Endothelial cell of hepatic sinusoid (primary cell): ENCODE data around the gene DBT.
"Not testable (repeated sequence)": the region's sequence is repeated elsewhere in the genome, so short reads cannot be mapped to it uniquely, and the experiment has no call there.

Source experiments
- in situ Hi-C: cut with HindIII; loops from 2 replicates; pipeline ENCODE4 v1.10.0; 2017; ENCODE audit warnings: low sequenced_read_pairs

The DBT gene

DNA sequence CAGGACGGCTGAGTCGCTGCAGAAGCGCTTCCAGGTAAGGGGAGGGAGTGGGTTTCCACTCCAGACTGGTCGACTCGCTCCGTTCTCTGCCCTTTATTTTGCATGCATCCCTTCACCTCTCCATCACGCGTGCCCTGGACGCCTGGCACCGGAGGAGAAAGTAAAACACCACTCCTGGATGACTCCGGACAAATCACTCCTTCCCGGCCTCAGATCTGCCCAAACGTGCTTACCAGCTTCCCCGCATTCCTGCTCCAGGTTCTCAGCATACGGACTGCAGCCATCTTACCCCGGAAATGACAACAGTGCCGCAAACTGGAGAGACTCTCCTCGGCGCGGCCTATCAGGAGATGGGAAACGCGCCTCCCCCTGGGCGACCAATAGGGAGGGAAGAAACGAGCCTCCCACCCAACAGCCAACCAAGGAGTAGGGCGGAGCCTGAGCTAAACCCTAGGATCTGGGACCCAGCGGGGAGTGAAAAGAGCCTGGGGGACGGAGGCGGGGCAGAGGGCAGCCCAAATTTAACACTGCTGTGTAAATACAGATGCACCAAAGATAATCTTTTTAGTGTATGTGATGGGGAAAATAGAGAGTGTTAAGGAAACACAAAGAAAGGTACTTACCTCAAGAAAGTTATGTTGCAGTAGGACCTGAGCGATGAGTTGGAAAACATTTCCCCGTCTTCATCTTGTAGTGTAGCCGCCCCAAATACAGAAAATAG is at the start of gene DBT:
Gene DBT, minus strand, starts transcription at position 298 of the 721 bp plus-strand sequence. Its CDS starts 14 bp downstream, at position 284.
- in situ Hi-C loops: no loop called here

DNA sequence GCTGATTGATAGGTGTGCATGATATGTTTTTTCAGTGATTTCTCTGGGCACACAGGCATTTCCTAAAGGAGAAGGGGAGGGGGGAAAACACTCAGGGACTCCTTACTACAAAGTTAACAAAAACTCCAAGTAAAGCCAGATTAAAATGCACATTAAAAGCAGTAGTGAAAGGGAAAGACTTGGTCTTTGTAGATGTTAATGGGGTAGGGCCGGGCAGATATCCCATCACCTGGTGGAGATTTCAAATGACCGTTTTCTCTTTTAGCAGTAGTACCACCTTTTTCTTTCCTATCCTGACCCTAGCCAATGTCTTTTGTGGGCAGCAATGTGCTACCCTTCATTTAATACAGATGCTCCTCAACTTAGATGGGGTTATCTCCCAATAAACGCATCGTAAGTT is 48.9 kb upstream of the DBT start:
- in situ Hi-C loops: no loop called here

DNA sequence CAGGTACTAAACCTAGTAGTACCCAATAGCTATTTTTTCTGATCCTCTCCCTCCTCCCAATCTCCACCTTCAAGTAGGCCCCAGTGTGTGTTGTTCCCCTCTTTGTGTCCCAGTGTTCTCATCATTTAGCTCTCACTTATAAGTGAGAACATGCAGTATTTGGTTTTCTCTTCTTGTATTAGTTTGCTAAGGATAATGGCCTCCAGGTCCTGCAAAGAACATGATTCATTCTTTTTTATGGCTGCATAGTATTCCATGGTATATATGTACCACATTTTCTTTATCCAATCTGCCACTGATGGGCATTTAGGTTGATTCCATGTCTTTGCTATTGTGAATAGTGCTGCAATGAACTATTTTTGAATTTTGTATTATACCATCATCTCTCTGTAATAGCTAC is 47.4 kb upstream of the DBT start:
- in situ Hi-C loops: not testable (repeated sequence)

DNA sequence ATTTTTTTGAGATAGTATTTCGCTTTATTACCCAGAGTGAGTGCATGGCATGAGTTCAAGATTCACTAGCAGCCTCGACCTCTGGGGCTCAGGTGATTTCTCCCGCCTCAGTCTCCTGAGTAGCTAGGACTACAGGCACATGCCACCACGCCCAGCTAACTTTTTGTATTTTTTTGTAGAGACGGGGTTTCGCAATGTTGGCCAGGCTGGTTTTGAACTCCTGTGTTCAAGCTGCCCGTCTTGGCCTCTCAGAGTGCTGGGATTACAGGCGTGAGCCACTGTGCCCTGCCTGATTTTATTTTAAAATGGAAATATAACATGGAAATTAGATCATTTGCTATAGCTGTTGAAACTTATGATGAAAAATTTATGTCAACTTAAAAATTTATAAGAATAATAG is 46.5 kb upstream of the DBT start:
- in situ Hi-C loops: no loop called here

DNA sequence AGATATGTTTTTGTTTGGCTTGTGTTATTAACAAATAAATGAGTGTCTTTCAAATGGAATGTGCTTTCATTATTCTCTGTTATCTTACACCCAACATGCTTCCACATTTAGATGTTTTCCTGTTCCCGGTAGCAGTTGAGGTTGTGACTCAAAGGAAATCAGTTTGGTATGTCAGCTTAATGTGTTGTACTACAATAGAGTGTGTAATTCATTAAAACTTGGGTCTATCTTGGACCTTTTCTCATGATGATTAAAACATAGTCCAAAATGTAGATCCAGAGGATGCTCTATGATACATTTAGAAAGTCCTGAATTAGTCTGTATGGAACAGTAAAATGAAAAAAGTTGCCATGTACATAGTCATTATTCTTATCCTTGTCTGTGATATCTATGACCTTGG is 43.1 kb upstream of the DBT start:
- in situ Hi-C loops: no loop called here

DNA sequence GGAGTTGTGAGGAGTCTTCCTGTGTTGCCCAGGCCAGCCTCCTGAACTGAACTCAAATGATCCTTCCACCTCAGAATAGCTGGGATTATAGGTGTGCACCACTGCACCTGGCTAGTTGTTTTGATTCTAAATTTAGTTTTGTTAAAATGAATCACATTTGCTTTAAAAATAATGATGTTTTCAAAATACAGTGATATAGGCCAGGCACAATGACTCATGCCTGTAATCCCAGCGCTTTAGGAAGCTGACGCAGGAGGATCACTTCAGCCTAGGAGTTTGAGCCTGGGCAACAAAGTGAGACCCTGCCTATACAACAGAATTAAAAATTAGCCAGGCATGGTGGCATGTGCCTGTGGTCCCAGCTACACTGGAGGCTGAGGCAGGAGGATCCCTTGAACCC is 40.7 kb upstream of the DBT start:
- in situ Hi-C loops: no loop called here

DNA sequence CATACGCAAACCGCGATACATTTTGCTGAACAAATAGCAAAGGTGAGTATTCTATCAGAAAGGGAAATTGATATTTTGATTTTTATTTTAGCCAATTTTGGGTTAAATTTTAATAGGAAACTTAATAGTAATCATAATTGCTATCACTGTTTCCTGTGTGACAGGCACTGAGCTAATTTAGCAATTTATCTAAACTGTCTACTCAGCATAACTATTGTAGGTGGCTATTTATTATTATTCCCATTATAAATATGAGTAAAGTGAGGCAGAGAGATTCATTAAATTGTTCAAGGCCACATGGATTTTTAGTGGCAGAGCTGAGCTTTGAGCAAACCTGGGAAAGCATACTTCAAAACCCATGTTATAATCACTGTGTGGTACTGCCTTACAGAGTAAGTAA is 37.5 kb upstream of the DBT start:
- in situ Hi-C loops: no loop called here

DNA sequence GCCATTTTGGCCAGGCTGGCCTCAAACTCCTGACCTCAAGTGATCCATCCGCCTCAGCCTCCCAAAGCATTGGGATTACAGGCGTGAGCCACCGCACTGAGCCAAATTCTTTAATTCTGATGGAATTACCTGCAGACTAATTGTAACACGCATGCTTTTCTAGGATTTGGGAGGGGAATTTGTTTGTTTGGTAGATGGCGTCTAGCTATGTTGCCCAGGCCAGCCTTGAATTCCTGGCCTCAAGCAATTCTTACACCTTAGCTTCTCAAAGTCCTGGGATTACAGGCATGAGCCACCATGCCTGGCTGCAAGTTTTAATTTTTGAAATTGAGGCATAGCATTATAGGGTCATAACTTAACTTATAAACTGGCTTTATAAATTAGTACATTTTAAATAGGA is 35.0 kb upstream of the DBT start:
- in situ Hi-C loops: no loop called here

DNA sequence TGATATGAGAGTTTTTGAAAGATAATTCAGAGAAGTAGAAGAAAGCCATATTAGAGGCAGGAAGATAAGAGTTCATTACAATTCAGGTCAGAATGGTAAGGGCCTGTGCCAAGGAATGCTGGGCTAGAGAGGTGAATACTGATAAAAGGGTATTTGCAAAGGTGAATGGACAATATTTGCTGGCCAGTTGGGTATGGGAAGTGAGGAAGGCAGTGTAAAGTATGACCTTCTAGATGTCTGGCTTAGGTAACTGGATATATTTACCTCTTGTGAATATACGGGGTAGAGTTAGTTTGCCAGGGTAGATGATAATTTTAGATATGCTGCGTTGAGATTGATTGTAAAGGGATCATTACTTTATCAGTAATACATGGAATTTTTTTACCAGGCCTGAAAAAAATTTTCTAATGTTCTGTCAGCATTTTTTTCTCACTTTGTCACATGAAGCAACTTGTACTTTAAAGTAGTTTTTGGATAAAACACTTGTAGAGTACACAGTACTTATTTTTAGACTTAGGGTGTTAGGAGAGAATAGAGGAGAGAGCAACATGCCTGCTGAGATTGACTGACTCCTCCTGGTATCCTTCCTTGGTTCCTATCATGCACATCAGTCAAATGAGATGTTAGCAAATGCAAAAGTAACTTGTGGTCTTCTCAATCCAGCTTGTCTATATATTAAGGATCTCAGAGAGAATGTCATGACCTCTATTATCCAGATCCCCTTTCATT is 30.5 kb upstream of the DBT start:
- in situ Hi-C loops: no loop called here

DNA sequence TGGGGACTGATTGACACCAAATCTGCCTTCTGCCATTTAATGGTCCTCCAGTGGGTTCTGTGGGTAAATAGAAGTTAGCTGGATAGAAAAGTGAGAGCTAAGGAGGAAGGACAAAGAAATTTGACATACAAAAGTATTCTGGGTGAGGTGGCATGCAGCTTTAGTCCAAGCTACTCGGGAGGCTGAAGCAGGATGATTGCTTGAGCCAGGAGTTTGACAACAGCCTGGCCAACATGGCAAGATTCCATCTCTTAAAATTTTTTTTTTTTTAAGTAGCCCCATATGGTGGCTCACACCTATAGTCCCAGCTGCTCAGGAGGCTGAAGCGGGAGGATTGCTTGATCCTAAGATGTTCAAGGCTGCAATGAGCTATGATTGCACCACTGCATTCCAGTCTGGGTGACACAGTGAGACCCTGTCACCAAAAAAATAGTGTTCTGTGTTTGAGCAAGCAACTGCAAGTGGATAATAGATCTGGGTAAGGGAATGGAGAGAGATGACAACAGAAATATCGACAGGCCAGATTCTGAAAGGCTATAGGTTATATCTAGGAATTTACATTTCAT is 29.8 kb upstream of the DBT start:
- in situ Hi-C loops: no loop called here

DNA sequence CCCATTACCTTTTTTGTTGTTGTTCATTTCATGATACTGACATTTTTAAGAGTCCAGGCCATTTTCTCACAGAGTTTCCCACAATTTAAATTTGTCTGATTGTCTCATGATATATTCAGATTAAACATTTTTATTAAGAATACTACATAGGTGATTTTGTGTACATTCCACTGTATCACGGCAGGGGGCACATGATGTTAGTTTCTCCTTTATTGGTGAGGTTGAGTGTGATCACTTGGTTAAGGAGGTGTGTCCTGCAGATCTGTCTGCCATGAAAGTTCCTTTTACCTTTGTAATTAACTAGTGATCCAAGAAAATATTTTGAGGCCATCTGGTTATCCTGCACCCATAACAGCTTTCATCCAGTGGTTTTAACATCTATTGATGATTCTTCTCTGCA is 28.2 kb upstream of the DBT start:
- in situ Hi-C loops: no loop called here

DNA sequence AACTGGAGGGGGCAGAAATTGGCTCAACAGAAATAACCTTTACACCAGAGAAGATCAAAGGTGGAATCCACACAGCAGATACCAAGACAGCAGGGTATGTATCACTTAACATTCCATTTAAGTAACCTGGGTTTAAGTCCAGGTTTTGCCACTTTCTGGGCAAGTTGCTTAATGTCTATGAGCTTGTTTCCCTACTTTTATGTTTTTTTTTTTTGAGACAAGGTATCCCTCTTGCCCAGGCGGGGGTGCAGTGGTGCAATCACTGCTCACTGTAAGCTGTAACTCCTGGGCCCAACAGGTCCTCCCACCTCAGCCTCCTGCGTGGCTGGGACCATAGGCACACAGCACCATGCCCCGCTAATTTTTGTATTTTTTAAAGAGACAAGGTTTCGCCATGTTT is 18.6 kb upstream of the DBT start:
- in situ Hi-C loops: no loop called here

DNA sequence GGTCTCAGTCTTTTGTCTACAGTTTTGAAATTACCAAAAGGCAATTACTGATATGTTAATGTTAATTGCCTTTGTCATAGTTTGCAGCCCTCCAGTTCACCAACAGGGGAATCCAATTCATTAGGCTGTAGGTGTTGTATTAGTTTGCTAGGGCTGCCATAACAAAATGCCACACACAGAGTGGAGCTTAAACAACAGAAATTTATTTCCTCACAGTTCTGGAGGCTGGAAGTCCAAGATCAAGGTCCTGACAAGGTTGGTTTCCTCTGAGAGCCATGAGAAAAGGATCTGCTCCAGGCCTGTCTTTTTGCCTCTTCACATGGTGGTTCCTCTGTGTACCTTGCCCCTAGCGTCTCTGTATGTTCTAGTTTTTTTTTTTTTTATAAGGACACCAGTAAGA is 17.6 kb upstream of the DBT start:
- in situ Hi-C loops: no loop called here

DNA sequence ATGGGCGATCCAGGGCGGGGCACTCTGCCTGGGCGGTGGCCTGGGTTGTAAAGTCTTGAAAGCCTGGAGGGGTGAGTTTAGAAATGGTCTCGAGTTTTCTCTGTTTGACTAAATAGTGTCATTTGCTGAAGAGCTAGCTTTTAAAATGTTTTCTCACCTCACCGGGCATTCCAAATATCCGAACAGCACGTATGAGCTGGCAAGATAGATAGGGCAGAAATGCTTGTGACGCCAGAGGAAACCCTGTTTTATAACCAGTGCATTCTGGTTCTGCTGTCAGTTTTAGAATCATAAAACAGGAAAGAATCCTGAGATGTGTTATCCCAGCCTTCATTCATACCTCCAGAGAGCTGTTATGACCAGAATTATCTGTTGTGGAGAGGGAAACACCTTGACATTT is 17.1 kb upstream of the DBT start:
- in situ Hi-C loops: no loop called here

DNA sequence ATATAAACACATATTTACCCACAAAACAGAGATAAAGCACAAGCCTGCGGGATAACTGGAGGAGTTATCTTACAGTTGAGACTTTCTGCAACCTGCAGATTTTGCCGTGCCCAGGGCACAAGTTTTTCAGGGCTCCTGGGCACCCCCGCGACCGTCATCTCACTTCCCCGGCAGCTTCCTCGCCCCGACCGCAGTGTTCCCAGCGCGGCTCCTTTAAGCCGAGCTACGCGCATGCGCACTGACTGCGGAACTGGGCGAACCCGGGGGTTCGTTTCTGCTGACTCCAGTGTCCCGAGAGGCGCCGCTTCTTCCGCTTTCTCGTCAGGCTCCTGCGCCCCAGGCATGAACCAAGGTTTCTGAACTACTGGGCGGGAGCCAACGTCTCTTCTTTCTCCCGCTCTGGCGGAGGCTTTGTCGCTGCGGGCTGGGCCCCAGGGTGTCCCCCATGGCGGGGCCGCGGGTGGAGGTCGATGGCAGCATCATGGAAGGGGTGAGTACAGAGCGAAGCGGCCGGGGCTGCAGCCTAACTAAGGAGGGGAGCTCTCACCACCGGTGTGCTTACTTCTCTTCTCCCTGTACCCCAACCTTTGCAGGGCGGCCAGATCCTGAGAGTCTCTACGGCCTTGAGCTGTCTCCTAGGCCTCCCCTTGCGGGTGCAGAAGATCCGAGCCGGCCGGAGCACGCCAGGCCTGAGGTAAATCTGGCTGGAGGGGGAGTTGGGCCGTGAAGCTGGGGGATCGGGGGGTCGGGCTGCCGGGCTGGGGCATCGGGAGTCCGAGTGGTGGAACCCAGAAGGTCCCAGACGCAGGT is 16.5 kb upstream of the DBT start, which contains the start of gene RTCA:
Gene RTCA, plus strand, starts transcription at position 286 of the 810 bp plus-strand sequence. Its CDS starts 160 bp downstream, at position 446.
- in situ Hi-C loops: no loop called here

DNA sequence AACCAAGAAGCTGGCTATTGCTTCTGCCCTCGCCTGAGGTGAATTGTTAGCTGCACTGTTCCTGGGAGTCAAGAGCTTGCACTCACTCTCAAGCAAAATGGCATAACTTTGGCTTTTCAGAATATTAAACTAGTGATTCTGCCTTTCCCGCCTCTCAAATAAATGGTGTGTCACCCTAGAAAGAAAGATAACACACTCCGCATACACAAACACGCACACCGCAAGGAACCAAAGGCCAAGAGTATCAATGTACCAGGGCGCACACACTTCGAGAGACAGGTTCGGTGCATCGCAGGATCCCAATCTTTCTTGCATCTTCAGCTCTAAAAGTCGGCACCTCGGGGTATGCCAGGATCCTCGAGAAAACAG is 15.9 kb upstream of the DBT start:
- in situ Hi-C loops: no loop called here

DNA sequence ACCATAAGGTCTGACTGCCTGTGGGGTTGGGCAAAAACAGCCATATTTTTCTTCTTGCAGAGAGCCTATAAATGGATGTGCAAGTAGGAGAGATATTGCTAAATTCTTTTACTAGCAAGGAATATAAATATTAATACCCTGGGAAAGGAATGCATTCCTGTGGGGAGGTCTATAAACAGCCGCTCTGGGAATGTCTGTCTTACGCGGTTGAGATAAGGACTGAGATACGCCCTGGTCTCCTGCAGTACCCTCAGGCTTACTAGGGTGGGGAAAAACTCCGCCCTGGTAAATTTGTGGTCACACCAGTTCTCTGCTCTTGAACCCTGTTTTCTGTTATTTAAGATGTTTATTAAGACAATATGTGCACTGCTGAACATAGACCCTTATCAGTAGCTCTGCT is 14.4 kb upstream of the DBT start:
- in situ Hi-C loops: not testable (repeated sequence)

DNA sequence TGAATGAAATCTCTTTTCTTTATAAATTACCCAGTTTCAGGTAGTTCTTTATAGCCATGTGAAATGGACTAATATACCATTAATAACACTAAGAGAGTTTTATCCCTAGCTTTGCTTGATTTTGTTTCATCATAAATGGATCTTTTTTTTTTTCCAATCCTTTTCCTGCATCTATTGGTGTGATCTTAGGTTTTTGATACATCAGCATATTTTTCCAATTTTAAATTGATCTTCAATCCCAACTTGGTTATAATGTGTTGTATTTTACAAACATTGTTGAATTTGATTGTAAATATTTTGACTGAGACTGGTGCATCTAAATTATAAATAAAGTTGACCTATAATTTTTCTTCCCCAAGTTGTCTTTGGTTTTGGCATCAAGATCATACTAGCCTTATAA is 12.1 kb upstream of the DBT start:
- in situ Hi-C loops: no loop called here

DNA sequence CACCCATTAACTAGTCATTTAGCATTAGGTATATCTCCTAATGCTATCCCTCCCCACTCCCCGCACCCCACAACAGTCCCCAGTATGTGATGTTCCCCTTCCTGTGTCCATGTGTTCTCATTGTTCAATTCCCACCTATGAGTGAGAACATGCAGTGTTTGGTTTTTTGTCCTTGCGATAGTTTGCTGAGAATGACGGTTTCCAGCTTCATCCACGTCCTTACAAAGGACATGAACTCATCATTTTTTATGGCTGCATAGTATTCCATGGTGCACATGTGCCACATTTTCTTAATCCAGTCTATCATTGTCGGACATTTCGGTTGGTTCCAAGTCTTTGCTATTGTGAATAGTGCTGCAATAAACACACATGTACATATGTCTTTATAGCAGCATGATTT is 8.8 kb upstream of the DBT start:
- in situ Hi-C loops: not testable (repeated sequence)

DNA sequence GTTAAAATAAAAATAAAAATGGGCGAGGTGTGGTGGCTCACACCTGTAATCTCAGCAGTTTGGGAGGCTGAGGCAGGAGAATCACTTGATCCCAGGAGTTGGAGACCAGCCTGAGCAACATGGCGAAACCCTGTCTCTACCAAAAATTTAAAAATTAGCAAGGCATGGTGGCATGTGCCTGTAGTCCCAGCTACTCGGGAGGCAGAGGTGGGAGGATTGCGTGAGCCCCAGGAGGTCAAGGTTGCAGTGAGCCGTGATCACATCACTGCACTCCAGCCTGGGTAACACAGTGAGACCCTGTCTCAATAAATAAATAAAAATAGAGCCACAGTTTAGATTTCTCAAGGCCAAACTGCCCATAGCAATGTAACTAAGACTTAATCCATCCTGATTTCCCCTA is 6.6 kb upstream of the DBT start:
- in situ Hi-C loops: not testable (repeated sequence)

DNA sequence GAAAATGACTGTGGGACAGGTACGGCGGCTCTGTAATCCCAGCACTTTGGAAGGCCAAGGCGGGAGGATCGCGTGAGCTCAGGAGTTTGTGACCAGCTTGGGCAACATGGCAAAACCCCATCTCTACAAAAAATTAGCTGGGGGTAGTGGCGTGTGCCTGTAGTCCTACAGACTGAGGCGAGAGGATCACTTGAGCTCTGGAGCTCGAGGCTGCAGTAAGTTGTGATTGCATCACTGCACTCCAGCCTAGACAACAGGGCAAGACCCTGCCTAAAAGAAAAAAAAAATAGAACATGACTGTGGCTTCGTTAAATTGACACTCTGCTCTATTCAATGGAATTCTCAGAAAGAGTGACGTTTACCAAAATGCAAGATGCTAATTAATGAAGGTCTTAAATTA is 3.9 kb upstream of the DBT start:
- in situ Hi-C loops: no loop called here
